WTC11 (cell line): ENCODE data around the gene THSD4. TPM values are rescaled to one million over a fixed set of nuclear protein-coding genes. Genes with fewer than 3 reads are reported as not detected.
A peak's percentile ranks its signal among the peaks of the same experiment; 100 is the strongest.

Experiments used
- ATAC-seq: fragments of 200-7000 bp; cut with Tn5 transposase; 2 replicates; pipeline ENCODE4 v1.10.0; 2021; ENCODE audit warnings: mild to moderate bottlenecking, moderate library complexity
- CTCF ChIA-PET: fragments of 300-600 bp; sonication (Branson Sonifier 250); formaldehyde crosslinking; loops from one replicate; lab custom pipeline; 2021; ENCODE audit warnings: antibody characterized with exemption; lab: Charles Lee
- POLR2A ChIA-PET: fragments of 350-600 bp; sonication (Branson Sonifier 250); formaldehyde crosslinking; loops from one replicate; lab custom pipeline; 2021; ENCODE audit warnings: antibody characterized with exemption; lab: Charles Lee
- DNase-seq: peaks from one replicate; pipeline ENCODE4 v3.0.0; 2021; ENCODE audit warnings: low spot score
- H3K27ac Mint-ChIP-seq: 2 replicates; pipeline ENCODE4 v1.8.0; 2021; ENCODE audit warnings: mixed read lengths
- H3K27me3 Mint-ChIP-seq: 2 replicates; pipeline ENCODE4 v1.8.0; 2021; ENCODE audit warnings: low read depth, mild to moderate bottlenecking, moderate library complexity, mixed read lengths
- H3K36me3 Mint-ChIP-seq: 2 replicates; pipeline ENCODE4 v1.8.0; 2021; ENCODE audit warnings: mixed read lengths
- H3K4me1 Mint-ChIP-seq: 2 replicates; pipeline ENCODE4 v1.8.0; 2022; ENCODE audit warnings: mixed read lengths
- H3K4me3 Mint-ChIP-seq: 2 replicates; pipeline ENCODE4 v1.8.0; 2021; ENCODE audit warnings: mild to moderate bottlenecking, moderate library complexity, mixed read lengths
- H3K9me3 Mint-ChIP-seq: 2 replicates; pipeline ENCODE4 v1.8.0; 2021; ENCODE audit warnings: mixed read lengths
- CBFB ChIP-seq: sonication (generic); formaldehyde crosslinking; IDR thresholded peaks from 2 replicates; pipeline ENCODE4 v1.8.1; 2022; ENCODE audit warnings: mild to moderate bottlenecking, low read depth, missing genetic modification reagents
- CREB1 ChIP-seq: sonication (generic); formaldehyde crosslinking; IDR thresholded peaks from 2 replicates; pipeline ENCODE4 v1.8.0; 2023; ENCODE audit warnings: mild to moderate bottlenecking, missing genetic modification reagents
- CREM ChIP-seq: sonication (generic); formaldehyde crosslinking; IDR thresholded peaks from 2 replicates; pipeline ENCODE4 v1.8.1; 2022; ENCODE audit warnings: mild to moderate bottlenecking, missing genetic modification reagents, moderate library complexity
- FOXK1 ChIP-seq: sonication (generic); formaldehyde crosslinking; IDR thresholded peaks from 2 replicates; pipeline ENCODE4 v1.8.0; 2022; ENCODE audit warnings: mild to moderate bottlenecking, moderate library complexity, missing genetic modification reagents
- GTF2I ChIP-seq: fragments of 250-450 bp; sonication (Bioruptor Pico); conservative IDR thresholded peaks from 2 replicates; pipeline ENCODE4 v1.4.0; 2021; ENCODE audit warnings: mild to moderate bottlenecking
- KAT7 ChIP-seq: sonication (generic); formaldehyde crosslinking; IDR thresholded peaks from 2 replicates; pipeline ENCODE4 v1.8.1; 2023; ENCODE audit warnings: missing genetic modification reagents, mild to moderate bottlenecking, borderline replicate concordance
- MYBL2 ChIP-seq: sonication (generic); formaldehyde crosslinking; IDR thresholded peaks from 2 replicates; pipeline ENCODE4 v1.8.1; 2023; ENCODE audit warnings: mild to moderate bottlenecking, moderate library complexity, missing genetic modification reagents
- NFATC4 ChIP-seq: fragments of 250-450 bp; sonication (Bioruptor Pico); IDR thresholded peaks from 2 replicates; pipeline ENCODE4 v1.9.0; 2021; ENCODE audit warnings: mild to moderate bottlenecking
- NR3C1 ChIP-seq: sonication (generic); formaldehyde crosslinking; conservative IDR thresholded peaks from 2 replicates; pipeline ENCODE4 v1.8.1; 2023; ENCODE audit warnings: low read depth, mild to moderate bottlenecking, missing genetic modification reagents
- SP1 ChIP-seq: sonication (generic); formaldehyde crosslinking; conservative IDR thresholded peaks from 2 replicates; pipeline ENCODE4 v1.8.1; 2022; ENCODE audit warnings: missing genetic modification reagents
- TEAD1 ChIP-seq: sonication (generic); formaldehyde crosslinking; IDR thresholded peaks from 2 replicates; pipeline ENCODE4 v1.8.0; 2022; ENCODE audit warnings: mild to moderate bottlenecking, missing genetic modification reagents
- ZBTB21 ChIP-seq: sonication (generic); formaldehyde crosslinking; IDR thresholded peaks from 2 replicates; pipeline ENCODE4 v1.8.1; 2023; ENCODE audit warnings: mild to moderate bottlenecking, missing genetic modification reagents, borderline replicate concordance
- ZNF121 ChIP-seq: sonication (generic); formaldehyde crosslinking; IDR thresholded peaks from 2 replicates; pipeline ENCODE4 v1.8.0; 2023; ENCODE audit warnings: missing genetic modification reagents
- ZNF219 ChIP-seq: sonication (generic); formaldehyde crosslinking; IDR thresholded peaks from 2 replicates; pipeline ENCODE4 v1.8.0; 2023; ENCODE audit warnings: missing genetic modification reagents, mild to moderate bottlenecking, borderline replicate concordance
- ZNF232 ChIP-seq: sonication (generic); formaldehyde crosslinking; IDR thresholded peaks from 2 replicates; pipeline ENCODE4 v1.8.0; 2022; ENCODE audit warnings: mild to moderate bottlenecking, missing genetic modification reagents
- ZNF423 ChIP-seq: fragments of 250-450 bp; sonication (Bioruptor Pico); IDR thresholded peaks from 2 replicates; pipeline ENCODE4 v2.1.2; 2022; ENCODE audit warnings: mild to moderate bottlenecking, moderate library complexity
- ZNF671 ChIP-seq: fragments of 250-450 bp; sonication (Bioruptor Pico); IDR thresholded peaks from 2 replicates; pipeline ENCODE4 v1.8.0; 2021; ENCODE audit warnings: mild to moderate bottlenecking
- total RNA-seq: library from RNA; stranded (reverse); gene quantifications from 3 replicates; pipeline ENCODE4 v1.2.3, GENCODE V29; 2021
- TF ChIP-seq, protein P1 (sequence below): fragments of 250-450 bp; sonication (Bioruptor Pico); IDR thresholded peaks from 2 replicates; pipeline ENCODE4 v1.9.0; 2021; ENCODE audit warnings: mild to moderate bottlenecking
- TF ChIP-seq, protein P2 (sequence below): fragments of 250-450 bp; sonication (Bioruptor Pico); IDR thresholded peaks from 2 replicates; pipeline ENCODE4 v1.9.0; 2021; ENCODE audit warnings: mild to moderate bottlenecking, borderline replicate concordance
- TF ChIP-seq, protein P3 (sequence below): sonication (generic); formaldehyde crosslinking; IDR thresholded peaks from 2 replicates; pipeline ENCODE4 v1.8.0; 2022; ENCODE audit warnings: mild to moderate bottlenecking, missing genetic modification reagents
- TF ChIP-seq, protein P4 (sequence below): sonication (generic); formaldehyde crosslinking; IDR thresholded peaks from 2 replicates; pipeline ENCODE4 v1.8.1; 2023; ENCODE audit warnings: mild to moderate bottlenecking, missing genetic modification reagents, moderate library complexity
- TF ChIP-seq, protein P5 (sequence below): sonication (generic); formaldehyde crosslinking; IDR thresholded peaks from 2 replicates; pipeline ENCODE4 v1.8.0; 2022; ENCODE audit warnings: mild to moderate bottlenecking, missing genetic modification reagents
- TF ChIP-seq, protein P6 (sequence below): sonication (generic); formaldehyde crosslinking; IDR thresholded peaks from 2 replicates; pipeline ENCODE4 v1.8.1; 2023; ENCODE audit warnings: mild to moderate bottlenecking, missing genetic modification reagents, borderline replicate concordance
- TF ChIP-seq, protein P7 (sequence below): fragments of 250-450 bp; sonication (Bioruptor Pico); IDR thresholded peaks from 2 replicates; pipeline ENCODE4 v1.8.0; 2021; ENCODE audit warnings: mild to moderate bottlenecking

The THSD4 gene
- total RNA-seq, 1 experiment from 2014 or later = 7.8 TPM

DNA sequence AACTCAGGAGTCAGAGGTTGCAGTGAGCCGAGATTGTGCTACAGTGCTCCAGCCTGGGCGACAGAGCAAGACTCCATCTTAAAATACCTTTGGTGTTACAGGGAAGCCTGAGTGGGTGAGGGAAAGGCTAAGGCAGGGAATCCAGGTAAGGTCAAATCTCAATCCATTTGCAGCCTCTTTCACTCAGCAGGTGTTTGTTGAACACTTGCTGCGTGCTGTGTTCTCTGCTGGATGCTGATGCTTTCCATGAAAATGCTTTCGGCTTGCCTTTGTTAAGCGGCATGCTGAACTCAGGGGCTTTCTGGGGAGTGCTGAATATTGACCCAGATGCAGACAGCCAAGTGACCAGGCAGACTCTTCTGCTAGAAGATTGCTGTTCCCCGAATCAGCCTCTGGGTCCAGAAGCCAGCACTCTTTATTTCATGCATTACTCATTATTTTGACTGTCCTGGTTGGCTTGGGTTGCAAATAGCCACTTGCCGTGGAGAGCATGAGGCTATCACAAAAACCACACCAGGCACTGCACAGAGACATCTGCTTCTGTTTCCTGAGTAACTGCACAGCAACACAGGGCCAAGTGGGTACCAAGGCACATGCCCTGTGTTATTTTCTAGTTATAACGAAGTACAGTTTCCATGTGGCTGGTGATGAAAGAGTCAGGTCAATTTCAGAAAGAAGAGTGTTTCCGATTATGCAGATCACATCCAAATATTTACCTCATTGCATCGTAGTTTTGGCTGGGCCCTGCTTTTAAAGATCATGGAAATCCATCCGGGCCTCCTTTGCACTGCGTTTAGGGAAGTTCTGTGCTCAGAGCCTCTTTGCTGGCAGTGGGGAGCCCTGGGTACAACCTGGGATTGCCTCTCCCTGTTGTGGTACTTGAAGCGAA is 88.6 kb downstream of the THSD4 start:
- peak; percentile 78 for ATAC-seq
- TF ChIP-seq, protein P1, sequence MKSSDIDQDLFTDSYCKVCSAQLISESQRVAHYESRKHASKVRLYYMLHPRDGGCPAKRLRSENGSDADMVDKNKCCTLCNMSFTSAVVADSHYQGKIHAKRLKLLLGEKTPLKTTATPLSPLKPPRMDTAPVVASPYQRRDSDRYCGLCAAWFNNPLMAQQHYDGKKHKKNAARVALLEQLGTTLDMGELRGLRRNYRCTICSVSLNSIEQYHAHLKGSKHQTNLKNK (CRISPR knock-in tag) = peak; percentile 97
- TF ChIP-seq CREB1 (peak; percentile 60; the same call in 1 of the 2 replicates), ZNF232 (CRISPR knock-in tag) (peak; percentile 65; the same call in 1 of the 2 replicates), ZNF121 (peak; percentile 92), CBFB (CRISPR knock-in tag) (peak; percentile 43; the same call in 1 of the 2 replicates), CREM (CRISPR knock-in tag) (peak; percentile 37; the same call in 1 of the 2 replicates), ZBTB21 (peak; percentile 71), MYBL2 (peak; percentile 25; the same call in 1 of the 2 replicates), NFATC4 (CRISPR knock-in tag) (peak; percentile 20; the same call in 1 of the 2 replicates), ZNF423 (CRISPR knock-in tag) (peak; percentile 91), FOXK1 (CRISPR knock-in tag) (peak; percentile 72), SP1 (0 out of 2 replicates have a peak, but pooled peaks have one; percentile 49), ZNF671 (CRISPR knock-in tag) (peak; percentile 71; the same call in 1 of the 2 replicates), KAT7 (CRISPR knock-in tag) (no peak), NR3C1 (CRISPR knock-in tag) (no peak), TEAD1 (CRISPR knock-in tag) (peak; percentile 91), GTF2I (CRISPR knock-in tag) (0 out of 2 replicates have a peak, but pooled peaks have one; percentile 24), ZNF219 (CRISPR knock-in tag) (no peak)
- TF ChIP-seq, protein P2, sequence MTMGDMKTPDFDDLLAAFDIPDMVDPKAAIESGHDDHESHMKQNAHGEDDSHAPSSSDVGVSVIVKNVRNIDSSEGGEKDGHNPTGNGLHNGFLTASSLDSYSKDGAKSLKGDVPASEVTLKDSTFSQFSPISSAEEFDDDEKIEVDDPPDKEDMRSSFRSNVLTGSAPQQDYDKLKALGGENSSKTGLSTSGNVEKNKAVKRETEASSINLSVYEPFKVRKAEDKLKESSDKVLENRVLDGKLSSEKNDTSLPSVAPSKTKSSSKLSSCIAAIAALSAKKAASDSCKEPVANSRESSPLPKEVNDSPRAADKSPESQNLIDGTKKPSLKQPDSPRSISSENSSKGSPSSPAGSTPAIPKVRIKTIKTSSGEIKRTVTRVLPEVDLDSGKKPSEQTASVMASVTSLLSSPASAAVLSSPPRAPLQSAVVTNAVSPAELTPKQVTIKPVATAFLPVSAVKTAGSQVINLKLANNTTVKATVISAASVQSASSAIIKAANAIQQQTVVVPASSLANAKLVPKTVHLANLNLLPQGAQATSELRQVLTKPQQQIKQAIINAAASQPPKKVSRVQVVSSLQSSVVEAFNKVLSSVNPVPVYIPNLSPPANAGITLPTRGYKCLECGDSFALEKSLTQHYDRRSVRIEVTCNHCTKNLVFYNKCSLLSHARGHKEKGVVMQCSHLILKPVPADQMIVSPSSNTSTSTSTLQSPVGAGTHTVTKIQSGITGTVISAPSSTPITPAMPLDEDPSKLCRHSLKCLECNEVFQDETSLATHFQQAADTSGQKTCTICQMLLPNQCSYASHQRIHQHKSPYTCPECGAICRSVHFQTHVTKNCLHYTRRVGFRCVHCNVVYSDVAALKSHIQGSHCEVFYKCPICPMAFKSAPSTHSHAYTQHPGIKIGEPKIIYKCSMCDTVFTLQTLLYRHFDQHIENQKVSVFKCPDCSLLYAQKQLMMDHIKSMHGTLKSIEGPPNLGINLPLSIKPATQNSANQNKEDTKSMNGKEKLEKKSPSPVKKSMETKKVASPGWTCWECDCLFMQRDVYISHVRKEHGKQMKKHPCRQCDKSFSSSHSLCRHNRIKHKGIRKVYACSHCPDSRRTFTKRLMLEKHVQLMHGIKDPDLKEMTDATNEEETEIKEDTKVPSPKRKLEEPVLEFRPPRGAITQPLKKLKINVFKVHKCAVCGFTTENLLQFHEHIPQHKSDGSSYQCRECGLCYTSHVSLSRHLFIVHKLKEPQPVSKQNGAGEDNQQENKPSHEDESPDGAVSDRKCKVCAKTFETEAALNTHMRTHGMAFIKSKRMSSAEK = 0 out of 2 replicates have a peak, but pooled peaks have one; percentile 12
- TF ChIP-seq, protein P3, sequence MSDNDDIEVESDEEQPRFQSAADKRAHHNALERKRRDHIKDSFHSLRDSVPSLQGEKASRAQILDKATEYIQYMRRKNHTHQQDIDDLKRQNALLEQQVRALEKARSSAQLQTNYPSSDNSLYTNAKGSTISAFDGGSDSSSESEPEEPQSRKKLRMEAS = peak; percentile 67; the same call in 1 of the 2 replicates
- TF ChIP-seq, protein P4, sequence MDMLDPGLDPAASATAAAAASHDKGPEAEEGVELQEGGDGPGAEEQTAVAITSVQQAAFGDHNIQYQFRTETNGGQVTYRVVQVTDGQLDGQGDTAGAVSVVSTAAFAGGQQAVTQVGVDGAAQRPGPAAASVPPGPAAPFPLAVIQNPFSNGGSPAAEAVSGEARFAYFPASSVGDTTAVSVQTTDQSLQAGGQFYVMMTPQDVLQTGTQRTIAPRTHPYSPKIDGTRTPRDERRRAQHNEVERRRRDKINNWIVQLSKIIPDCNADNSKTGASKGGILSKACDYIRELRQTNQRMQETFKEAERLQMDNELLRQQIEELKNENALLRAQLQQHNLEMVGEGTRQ = no peak
- TF ChIP-seq, protein P5, sequence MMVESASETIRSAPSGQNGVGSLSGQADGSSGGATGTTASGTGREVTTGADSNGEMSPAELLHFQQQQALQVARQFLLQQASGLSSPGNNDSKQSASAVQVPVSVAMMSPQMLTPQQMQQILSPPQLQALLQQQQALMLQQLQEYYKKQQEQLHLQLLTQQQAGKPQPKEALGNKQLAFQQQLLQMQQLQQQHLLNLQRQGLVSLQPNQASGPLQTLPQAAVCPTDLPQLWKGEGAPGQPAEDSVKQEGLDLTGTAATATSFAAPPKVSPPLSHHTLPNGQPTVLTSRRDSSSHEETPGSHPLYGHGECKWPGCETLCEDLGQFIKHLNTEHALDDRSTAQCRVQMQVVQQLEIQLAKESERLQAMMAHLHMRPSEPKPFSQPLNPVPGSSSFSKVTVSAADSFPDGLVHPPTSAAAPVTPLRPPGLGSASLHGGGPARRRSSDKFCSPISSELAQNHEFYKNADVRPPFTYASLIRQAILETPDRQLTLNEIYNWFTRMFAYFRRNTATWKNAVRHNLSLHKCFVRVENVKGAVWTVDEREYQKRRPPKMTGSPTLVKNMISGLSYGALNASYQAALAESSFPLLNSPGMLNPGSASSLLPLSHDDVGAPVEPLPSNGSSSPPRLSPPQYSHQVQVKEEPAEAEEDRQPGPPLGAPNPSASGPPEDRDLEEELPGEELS (CRISPR knock-in tag) = peak; percentile 89; the same call in 1 of the 2 replicates
- TF ChIP-seq, protein P6, sequence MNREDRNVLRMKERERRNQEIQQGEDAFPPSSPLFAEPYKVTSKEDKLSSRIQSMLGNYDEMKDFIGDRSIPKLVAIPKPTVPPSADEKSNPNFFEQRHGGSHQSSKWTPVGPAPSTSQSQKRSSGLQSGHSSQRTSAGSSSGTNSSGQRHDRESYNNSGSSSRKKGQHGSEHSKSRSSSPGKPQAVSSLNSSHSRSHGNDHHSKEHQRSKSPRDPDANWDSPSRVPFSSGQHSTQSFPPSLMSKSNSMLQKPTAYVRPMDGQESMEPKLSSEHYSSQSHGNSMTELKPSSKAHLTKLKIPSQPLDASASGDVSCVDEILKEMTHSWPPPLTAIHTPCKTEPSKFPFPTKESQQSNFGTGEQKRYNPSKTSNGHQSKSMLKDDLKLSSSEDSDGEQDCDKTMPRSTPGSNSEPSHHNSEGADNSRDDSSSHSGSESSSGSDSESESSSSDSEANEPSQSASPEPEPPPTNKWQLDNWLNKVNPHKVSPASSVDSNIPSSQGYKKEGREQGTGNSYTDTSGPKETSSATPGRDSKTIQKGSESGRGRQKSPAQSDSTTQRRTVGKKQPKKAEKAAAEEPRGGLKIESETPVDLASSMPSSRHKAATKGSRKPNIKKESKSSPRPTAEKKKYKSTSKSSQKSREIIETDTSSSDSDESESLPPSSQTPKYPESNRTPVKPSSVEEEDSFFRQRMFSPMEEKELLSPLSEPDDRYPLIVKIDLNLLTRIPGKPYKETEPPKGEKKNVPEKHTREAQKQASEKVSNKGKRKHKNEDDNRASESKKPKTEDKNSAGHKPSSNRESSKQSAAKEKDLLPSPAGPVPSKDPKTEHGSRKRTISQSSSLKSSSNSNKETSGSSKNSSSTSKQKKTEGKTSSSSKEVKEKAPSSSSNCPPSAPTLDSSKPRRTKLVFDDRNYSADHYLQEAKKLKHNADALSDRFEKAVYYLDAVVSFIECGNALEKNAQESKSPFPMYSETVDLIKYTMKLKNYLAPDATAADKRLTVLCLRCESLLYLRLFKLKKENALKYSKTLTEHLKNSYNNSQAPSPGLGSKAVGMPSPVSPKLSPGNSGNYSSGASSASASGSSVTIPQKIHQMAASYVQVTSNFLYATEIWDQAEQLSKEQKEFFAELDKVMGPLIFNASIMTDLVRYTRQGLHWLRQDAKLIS = peak; percentile 47; the same call in 1 of the 2 replicates
- TF ChIP-seq, protein P7, sequence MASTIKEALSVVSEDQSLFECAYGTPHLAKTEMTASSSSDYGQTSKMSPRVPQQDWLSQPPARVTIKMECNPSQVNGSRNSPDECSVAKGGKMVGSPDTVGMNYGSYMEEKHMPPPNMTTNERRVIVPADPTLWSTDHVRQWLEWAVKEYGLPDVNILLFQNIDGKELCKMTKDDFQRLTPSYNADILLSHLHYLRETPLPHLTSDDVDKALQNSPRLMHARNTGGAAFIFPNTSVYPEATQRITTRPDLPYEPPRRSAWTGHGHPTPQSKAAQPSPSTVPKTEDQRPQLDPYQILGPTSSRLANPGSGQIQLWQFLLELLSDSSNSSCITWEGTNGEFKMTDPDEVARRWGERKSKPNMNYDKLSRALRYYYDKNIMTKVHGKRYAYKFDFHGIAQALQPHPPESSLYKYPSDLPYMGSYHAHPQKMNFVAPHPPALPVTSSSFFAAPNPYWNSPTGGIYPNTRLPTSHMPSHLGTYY = no peak

More for the DNA sequence above, 88.6 kb downstream of the THSD4 start:
- peaks cover 55% of the 10 kb centered on the region for H3K4me1 Mint-ChIP-seq
- CTCF ChIA-PET = interaction anchor here (0.9 to 1.4 kb wide), 4 partner anchors 10 to 540 kb away, joined by 3 to 6 read pairs (median 4); no protein-coding TSS in a partner anchor
- peak overlapping the region; percentile 91 for H3K27ac Mint-ChIP-seq
- peak; percentile 71 for DNase-seq
- peak overlapping the region; percentile 41 for H3K4me3 Mint-ChIP-seq
- peaks cover 16% of the 10 kb centered on the region for H3K27me3 Mint-ChIP-seq
- H3K9me3 Mint-ChIP-seq = no peaks in the 10 kb centered on the region
- POLR2A ChIA-PET = no interaction called here
- H3K36me3 Mint-ChIP-seq = no peaks in the 10 kb centered on the region
